Purkinje cell (primary cell): ENCODE measurements around the gene CC2D1B. TPM values are rescaled to one million over a fixed set of nuclear protein-coding genes. Genes with fewer than 3 reads are reported as not detected.

Experiments used
- polyA plus RNA-seq: library from polyadenylated mRNA; unstranded; fragments of >200 nt; fragmentation: Nextera tagmentation; gene quantifications from 2 replicates; pipeline ENCODE4 v1.2.1, GENCODE V29; 2014

The CC2D1B gene, protein sequence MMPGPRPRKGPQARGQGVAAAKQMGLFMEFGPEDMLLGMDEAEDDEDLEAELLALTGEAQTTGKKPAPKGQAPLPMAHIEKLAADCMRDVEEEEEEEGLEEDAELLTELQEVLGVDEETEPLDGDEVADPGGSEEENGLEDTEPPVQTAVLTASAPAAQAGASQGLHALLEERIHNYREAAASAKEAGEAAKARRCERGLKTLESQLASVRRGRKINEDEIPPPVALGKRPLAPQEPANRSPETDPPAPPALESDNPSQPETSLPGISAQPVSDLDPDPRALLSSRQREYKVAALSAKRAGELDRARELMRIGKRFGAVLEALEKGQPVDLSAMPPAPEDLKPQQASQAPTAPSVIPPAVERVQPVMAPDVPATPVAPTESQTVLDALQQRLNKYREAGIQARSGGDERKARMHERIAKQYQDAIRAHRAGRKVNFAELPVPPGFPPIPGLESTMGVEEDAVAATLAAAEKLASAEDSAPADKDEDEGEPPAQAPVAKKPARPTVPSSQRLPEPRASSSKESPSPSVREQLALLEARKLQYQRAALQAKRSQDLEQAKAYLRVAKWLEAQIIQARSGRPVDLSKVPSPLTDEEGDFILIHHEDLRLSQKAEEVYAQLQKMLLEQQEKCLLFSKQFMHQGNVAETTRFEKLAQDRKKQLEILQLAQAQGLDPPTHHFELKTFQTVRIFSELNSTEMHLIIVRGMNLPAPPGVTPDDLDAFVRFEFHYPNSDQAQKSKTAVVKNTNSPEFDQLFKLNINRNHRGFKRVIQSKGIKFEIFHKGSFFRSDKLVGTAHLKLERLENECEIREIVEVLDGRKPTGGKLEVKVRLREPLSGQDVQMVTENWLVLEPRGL
- polyA plus RNA-seq = 0.92 and 2.0 TPM in 2 replicates

GRCh38 chr1:52365746-52366516 lies at the start of gene CC2D1B:
TSS of gene CC2D1B (minus strand) at chr1:52366205. CDS start at chr1:52364620, 1,585 bp downstream.

GRCh38 chr1:52404116-52404974 lies 38.3 kb upstream of the CC2D1B start, which contains the start of the genes ORC1 and PRPF38A:
TSS of gene ORC1 (minus strand) at chr1:52404423. CDS start at chr1:52402223, 2,200 bp downstream.
TSS of gene PRPF38A (plus strand) at chr1:52404602. CDS start at chr1:52404750, 148 bp downstream.

Other genes with a start within 250 kb of the CC2D1B start
- gene ZFYVE9, start 224.1 kb downstream of the CC2D1B start, polyA plus RNA-seq = 13.6 and 32.7 TPM in 2 replicates
- 0.36 TPM in 1 of 2 replicates, not detected in the other for gene ORC1, start 38.2 kb upstream of the CC2D1B start, polyA plus RNA-seq
- 25.4 and 36.2 TPM in 2 replicates for gene PRPF38A, start 38.4 kb upstream of the CC2D1B start, polyA plus RNA-seq
- 29.9 and 39.4 TPM in 2 replicates for gene TUT4, start 186.9 kb upstream of the CC2D1B start, polyA plus RNA-seq
- gene GPX7, start 236.2 kb upstream of the CC2D1B start, polyA plus RNA-seq = 4.5 and 4.6 TPM in 2 replicates